ENCODE measurements around the gene SSRP1. TPM values are rescaled to one million over a fixed set of nuclear protein-coding genes. Genes with fewer than 3 reads are reported as not detected.

The SSRP1 gene
- polyA plus RNA-seq, 1 donor (not counting 4 experiments of a cell fraction or from before 2014, with no cell fraction given): 115 TPM

DNA sequence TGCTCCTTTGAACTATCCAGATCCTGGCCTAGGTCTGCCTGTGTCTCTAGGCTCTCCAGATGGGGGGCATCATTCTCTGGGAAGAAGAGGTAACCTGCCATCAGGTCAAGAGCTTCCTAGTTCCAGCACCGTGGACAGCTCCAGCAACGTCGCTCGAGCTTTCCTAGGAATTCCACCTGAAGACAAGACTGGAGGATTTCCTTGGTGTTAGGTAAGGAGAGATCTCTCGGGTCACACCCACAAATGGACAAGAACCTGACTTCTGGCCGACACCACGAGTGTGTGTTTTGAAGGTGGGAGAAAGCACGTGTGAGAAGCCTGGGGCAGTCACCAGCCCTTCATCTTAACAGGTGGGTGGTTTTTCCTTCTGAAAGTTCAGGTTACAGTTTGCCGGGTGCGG lies 44.0 kb upstream of the SSRP1 start:
- Histone ChIP-seq H3K4me1 (ENCODE audit: control insufficient read depth, extremely low read depth, insufficient read depth, low read length) (no peaks in the 10 kb centered on the region), H3K36me3 (ENCODE audit: control insufficient read depth in 2 of 2, extremely low read depth in 1 of 2, insufficient read depth in 2 of 2, low read length in 2 of 2) (no peaks in the 10 kb centered on the region), H3K4me3 (ENCODE audit: control insufficient read depth in 2 of 3, extremely low read depth in 1 of 3, insufficient read depth in 2 of 3, low read depth in 1 of 3, low read length in 3 of 3) (no peak overlapping the region), H4K20me1 (ENCODE audit: control insufficient read depth, extremely low read depth, insufficient read depth, low read length) (no peaks in the 10 kb centered on the region), H3K79me2 (ENCODE audit: control insufficient read depth, insufficient read depth, low read length) (no peaks in the 10 kb centered on the region), H2AFZ (ENCODE audit: control insufficient read depth, low read length) (no peak overlapping the region), H3K27me3 (ENCODE audit: control insufficient read depth, extremely low read depth, insufficient read depth, low read length) (no peaks in the 10 kb centered on the region), H3K9me3 (ENCODE audit: control insufficient read depth, low read depth, low read length) (no peaks in the 10 kb centered on the region), H3K9ac (ENCODE audit: control insufficient read depth, extremely low read depth, insufficient read depth, low read length) (no peak overlapping the region), H3K4me2 (ENCODE audit: control insufficient read depth, extremely low read depth, insufficient read depth, low read depth, low read length) (no peak overlapping the region), H3K9me1 (ENCODE audit: control insufficient read depth, extremely low read depth, insufficient read depth, low read length) (no peaks in the 10 kb centered on the region), H3K27ac (ENCODE audit: control insufficient read depth, insufficient read depth, low read length) (no peak overlapping the region)
- FAIRE-seq (peak; percentile 70), DNase-seq (ENCODE audit: low read depth, low spot score) (no peak)
- no peak for TF ChIP-seq CTCF (optimal IDR thresholded peaks at IDR 0.05 in 1 of 3, IDR thresholded peaks at IDR 0.05 in 1 of 3, conservative IDR thresholded peaks at IDR 0.05 in 1 of 3; ENCODE audit: extremely low read depth in 1 of 3, insufficient read depth in 2 of 3, low read length in 3 of 3)
- no peak for TF ChIP-seq EZH2 (IDR thresholded peaks at IDR 0.05; ENCODE audit: low read length)
- dilution Hi-C loops (cut with MboI; ENCODE audit: extremely low pct_ligation_motif_present, low sequenced_read_pairs): no loop called here

DNA sequence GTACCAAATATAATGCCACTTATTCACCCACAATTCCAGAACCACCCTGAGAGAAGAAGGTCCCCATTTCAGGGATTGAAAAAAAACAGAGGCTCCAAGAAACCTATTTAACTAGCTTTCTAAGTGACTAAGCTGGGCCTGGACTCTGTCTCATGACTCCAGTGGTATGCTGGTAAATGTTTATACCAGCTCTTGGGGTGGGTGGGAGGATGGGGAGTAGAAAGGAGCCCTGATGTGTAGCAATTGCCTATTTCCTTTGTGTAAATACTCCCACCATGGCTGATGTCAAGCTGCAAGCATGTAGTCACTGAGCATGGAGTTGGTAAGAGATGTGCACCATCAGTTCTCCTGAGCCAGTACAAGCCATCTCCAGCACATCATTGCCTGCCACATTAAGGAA lies 42.5 kb upstream of the SSRP1 start:
- H3K36me3 ChIP-seq (ENCODE audit: control insufficient read depth in 2 of 2, extremely low read depth in 1 of 2, insufficient read depth in 2 of 2, low read length in 2 of 2): no peaks in the 10 kb centered on the region
- TF ChIP-seq EZH2 (IDR thresholded peaks at IDR 0.05; ENCODE audit: low read length) (no peak), CTCF (optimal IDR thresholded peaks at IDR 0.05 in 1 of 3, IDR thresholded peaks at IDR 0.05 in 1 of 3, conservative IDR thresholded peaks at IDR 0.05 in 1 of 3; ENCODE audit: extremely low read depth in 1 of 3, insufficient read depth in 2 of 3, low read length in 3 of 3) (no peak)
- no peaks in the 10 kb centered on the region for H3K4me1 ChIP-seq (ENCODE audit: control insufficient read depth, extremely low read depth, insufficient read depth, low read length)
- no peaks in the 10 kb centered on the region for H3K79me2 ChIP-seq (ENCODE audit: control insufficient read depth, insufficient read depth, low read length)
- no peaks in the 10 kb centered on the region for H3K9me1 ChIP-seq (ENCODE audit: control insufficient read depth, extremely low read depth, insufficient read depth, low read length)
- H3K27ac ChIP-seq (ENCODE audit: control insufficient read depth, insufficient read depth, low read length): no peak overlapping the region
- no peak overlapping the region for H3K9ac ChIP-seq (ENCODE audit: control insufficient read depth, extremely low read depth, insufficient read depth, low read length)
- H4K20me1 ChIP-seq (ENCODE audit: control insufficient read depth, extremely low read depth, insufficient read depth, low read length): no peaks in the 10 kb centered on the region
- DNase-seq (ENCODE audit: low read depth, low spot score): no peak
- no peaks in the 10 kb centered on the region for H3K27me3 ChIP-seq (ENCODE audit: control insufficient read depth, extremely low read depth, insufficient read depth, low read length)
- no peaks in the 10 kb centered on the region for H3K9me3 ChIP-seq (ENCODE audit: control insufficient read depth, low read depth, low read length)
- H3K4me3 ChIP-seq (ENCODE audit: control insufficient read depth in 2 of 3, extremely low read depth in 1 of 3, insufficient read depth in 2 of 3, low read depth in 1 of 3, low read length in 3 of 3): no peak overlapping the region
- no peak overlapping the region for H2AFZ ChIP-seq (ENCODE audit: control insufficient read depth, low read length)
- no peak for FAIRE-seq
- dilution Hi-C loops (cut with MboI; ENCODE audit: extremely low pct_ligation_motif_present, low sequenced_read_pairs): no loop called here
- no peak overlapping the region for H3K4me2 ChIP-seq (ENCODE audit: control insufficient read depth, extremely low read depth, insufficient read depth, low read depth, low read length)

All from keratinocyte (primary cell).